ENCODE results near the gene ECT2L.

DNA sequence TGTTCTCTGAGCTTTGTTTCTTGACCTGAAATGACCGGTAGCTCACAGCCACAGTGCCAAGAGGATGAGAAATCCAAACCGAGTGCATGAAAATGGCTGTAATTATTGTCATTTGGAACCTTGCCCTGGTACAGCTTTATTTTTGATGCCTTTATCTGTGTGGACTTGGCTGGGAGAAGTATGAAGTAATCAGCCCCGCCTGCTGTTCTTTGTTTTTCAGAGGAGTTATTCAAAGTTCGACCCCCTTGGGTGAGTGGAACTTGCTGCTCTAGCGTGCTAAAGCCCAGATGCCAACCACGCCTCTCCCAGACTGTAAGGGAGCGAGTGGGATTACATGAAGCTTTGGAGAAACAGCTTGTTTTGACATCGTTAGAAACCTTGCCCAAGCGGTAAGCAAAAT, 48.3 kb downstream of the ECT2L start:
- TF ChIP-seq, protein P1, sequence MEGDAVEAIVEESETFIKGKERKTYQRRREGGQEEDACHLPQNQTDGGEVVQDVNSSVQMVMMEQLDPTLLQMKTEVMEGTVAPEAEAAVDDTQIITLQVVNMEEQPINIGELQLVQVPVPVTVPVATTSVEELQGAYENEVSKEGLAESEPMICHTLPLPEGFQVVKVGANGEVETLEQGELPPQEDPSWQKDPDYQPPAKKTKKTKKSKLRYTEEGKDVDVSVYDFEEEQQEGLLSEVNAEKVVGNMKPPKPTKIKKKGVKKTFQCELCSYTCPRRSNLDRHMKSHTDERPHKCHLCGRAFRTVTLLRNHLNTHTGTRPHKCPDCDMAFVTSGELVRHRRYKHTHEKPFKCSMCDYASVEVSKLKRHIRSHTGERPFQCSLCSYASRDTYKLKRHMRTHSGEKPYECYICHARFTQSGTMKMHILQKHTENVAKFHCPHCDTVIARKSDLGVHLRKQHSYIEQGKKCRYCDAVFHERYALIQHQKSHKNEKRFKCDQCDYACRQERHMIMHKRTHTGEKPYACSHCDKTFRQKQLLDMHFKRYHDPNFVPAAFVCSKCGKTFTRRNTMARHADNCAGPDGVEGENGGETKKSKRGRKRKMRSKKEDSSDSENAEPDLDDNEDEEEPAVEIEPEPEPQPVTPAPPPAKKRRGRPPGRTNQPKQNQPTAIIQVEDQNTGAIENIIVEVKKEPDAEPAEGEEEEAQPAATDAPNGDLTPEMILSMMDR (IDR thresholded peaks at IDR 0.05; ENCODE audit: extremely low read depth in 1 of 2, insufficient read depth in 1 of 2, low read depth in 1 of 2, low read length in 2 of 2), result no peak
- TF ChIP-seq FOS (IDR thresholded peaks at IDR 0.05; ENCODE audit: borderline replicate concordance, insufficient read depth, low read length) (no peak), POLR2AphosphoS5 (IDR thresholded peaks at IDR 0.05; ENCODE audit: insufficient read depth, low read depth, low read length) (no peak), POLR2A (IDR thresholded peaks at IDR 0.05; ENCODE audit: low read depth, low read length) (no peak)
- TF ChIP-seq, protein P2, sequence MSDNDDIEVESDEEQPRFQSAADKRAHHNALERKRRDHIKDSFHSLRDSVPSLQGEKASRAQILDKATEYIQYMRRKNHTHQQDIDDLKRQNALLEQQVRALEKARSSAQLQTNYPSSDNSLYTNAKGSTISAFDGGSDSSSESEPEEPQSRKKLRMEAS (IDR thresholded peaks at IDR 0.05; ENCODE audit: insufficient read depth, insufficient read length), result no peak

Measured in endothelial cell of umbilical vein (primary cell).